K562 (cell line): Measurements from ENCODE around the gene ZNF768. TPM values are rescaled to one million over a fixed set of nuclear protein-coding genes. Genes with fewer than 3 reads are reported as not detected.
A peak's percentile ranks its signal among the peaks of the same experiment; 100 is the strongest.

ENCODE experiments used
- HNRNPLL ChIP-seq: fragments of 200-400 bp; formaldehyde crosslinking; IDR thresholded peaks from 2 replicates; pipeline ENCODE4 v1.6.1; 2017; ENCODE audit warnings: low read length, low read depth, mild to moderate bottlenecking; ENCODE audit not compliant: poor library complexity, severe bottlenecking
- IRF2 ChIP-seq: sonication (generic); formaldehyde crosslinking; IDR thresholded peaks from 2 replicates; pipeline ENCODE4 v1.8.1; 2022; ENCODE audit warnings: mild to moderate bottlenecking, missing genetic modification reagents
- MAFF ChIP-seq: IDR thresholded peaks from 2 replicates; pipeline ENCODE4 v1.6.1; 2012; ENCODE audit warnings: low read length, improper control_type of control experiment
- MYBL2 ChIP-seq, 2 experiments: fragments of 450-650 bp in 1 of 2; sonication (generic) in 1 of 2; formaldehyde crosslinking in 1 of 2; IDR thresholded peaks; 2 replicates each; pipeline versions ENCODE4 v1.6.1 to v1.8.1; 2017 to 2022; ENCODE audit warnings: borderline replicate concordance in 1 of 2, inconsistent platforms in 1 of 2, low read depth in 1 of 2, mild to moderate bottlenecking in 1 of 2, missing genetic modification reagents in 1 of 2, moderate library complexity in 1 of 2
- POLR2G ChIP-seq: fragments of 200-400 bp; formaldehyde crosslinking; IDR thresholded peaks from 2 replicates; pipeline ENCODE4 v1.6.1; 2017; ENCODE audit warnings: low read depth, mild to moderate bottlenecking, antibody characterized with exemption, low read length, moderate library complexity
- SIX5 ChIP-seq, 2 experiments: IDR thresholded peaks; 2 replicates each; pipeline ENCODE4 v1.6.1; 2011; ENCODE audit warnings: low read length in 2 of 2, borderline replicate concordance in 1 of 2, low read depth in 1 of 2, mild to moderate bottlenecking in 1 of 2, moderate library complexity in 1 of 2; ENCODE audit not compliant: insufficient read depth in 1 of 2
- SRSF9 ChIP-seq: fragments of 200-400 bp; formaldehyde crosslinking; IDR thresholded peaks from 2 replicates; pipeline ENCODE4 v1.6.1; 2017; ENCODE audit warnings: low read depth, low read length, borderline replicate concordance
- YY1 ChIP-seq, 3 experiments: IDR thresholded peaks; 2 replicates each; pipeline ENCODE4 v1.6.1; 2011; ENCODE audit warnings: low read length in 2 of 3, mild to moderate bottlenecking in 2 of 3, moderate library complexity in 2 of 3, borderline replicate concordance in 1 of 3, control low read depth in 1 of 3, low read depth in 1 of 3; ENCODE audit not compliant: insufficient read depth in 3 of 3, insufficient replicate concordance in 2 of 3, control insufficient read depth in 1 of 3, insufficient read length in 1 of 3; ENCODE audit errors: extremely low read depth in 1 of 3
- ZNF263 ChIP-seq: sonication (generic); formaldehyde crosslinking; IDR thresholded peaks from 2 replicates; pipeline ENCODE4 v1.8.0; 2022; ENCODE audit warnings: mild to moderate bottlenecking, missing genetic modification reagents, borderline replicate concordance
- polyA plus RNA-seq, 8 experiments: library from polyadenylated mRNA; depleted of rRNA in 4 of 8; stranded (reverse) in 5 of 8; unstranded in 3 of 8; fragments of >200 nt; fragmentation: Nextera tagmentation in 2 of 8; fragmentation: Illumina TruSeq in 1 of 8; extraction: Ambion mirVana in 2 of 8; extraction: Trizol in 1 of 8; gene quantifications; 2 replicates each; pipeline versions ENCODE4 v1.2.1 to v1.2.3, GENCODE V29; 2011 to 2014; ENCODE audit warnings: inconsistent platforms in 1 of 8, missing spikeins in 1 of 8
- total RNA-seq, 7 experiments: library from RNA; depleted of rRNA in 6 of 7; stranded (reverse); fragments of >200 nt in 6 of 7; fragmentation: Illumina TruSeq in 2 of 7; extraction: Trizol in 2 of 7; gene quantifications; 2 replicates each; pipeline versions ENCODE4 v1.2.1 to v1.2.3, GENCODE V29; 2011 to 2021; ENCODE audit warnings: low replicate concordance in 1 of 7
- TF ChIP-seq, protein P1 (sequence below), 2 experiments: fragments of 450-650 bp in 1 of 2; sonication (generic) in 1 of 2; formaldehyde crosslinking in 1 of 2; IDR thresholded peaks; 2 replicates each; pipeline versions ENCODE4 v1.7.1 to v1.9.0; 2016 to 2022; ENCODE audit warnings: inconsistent platforms in 1 of 2, mild to moderate bottlenecking in 1 of 2, missing genetic modification reagents in 1 of 2
- TF ChIP-seq, protein P2 (sequence below): IDR thresholded peaks from 2 replicates; pipeline ENCODE4 v1.6.1; 2016; ENCODE audit warnings: missing genetic modification characterization, missing compliant biosample characterization

ZNF768 gene
- total and polyA plus RNA-seq, 9 of the 15 experiments (the other 6 are each of a cell fraction or from before 2014, with no cell fraction given): 0.13 to 50.7 (median 26.9) TPM

GRCh38 chr16:30534368-30535105 lies 8.2 kb upstream of the ZNF768 start, which contains the start of gene ZNF747 (continued):
- TF ChIP-seq SIX5 (IDR thresholded peaks at IDR 0.05; ENCODE audit: borderline replicate concordance in 1 of 2, insufficient read depth in 1 of 2, low read depth in 1 of 2, low read length in 2 of 2) (peak; percentile 53 to 86), SRSF9 (no peak), POLR2G (peak; percentile 82), YY1 (IDR thresholded peaks at IDR 0.05; ENCODE audit: borderline replicate concordance in 1 of 3, control insufficient read depth in 1 of 3, extremely low read depth in 1 of 3, insufficient read depth in 3 of 3, insufficient read length in 1 of 3, insufficient replicate concordance in 2 of 3, low read depth in 1 of 3, low read length in 2 of 3) (peak; percentile 98 to 100 (median 100)), MAFF (no peak), ZNF263 (CRISPR knock-in tag) (peak; percentile 29; the same call in 1 of the 2 replicates), MYBL2 (IDR thresholded peaks at IDR 0.05; ENCODE audit: low read depth) (no peak), MYBL2 (CRISPR knock-in tag; IDR thresholded peaks at IDR 0.05; ENCODE audit: borderline replicate concordance) (no peak), IRF2 (CRISPR knock-in tag) (no peak), HNRNPLL (peak; percentile 60)
- TF ChIP-seq, protein P1, sequence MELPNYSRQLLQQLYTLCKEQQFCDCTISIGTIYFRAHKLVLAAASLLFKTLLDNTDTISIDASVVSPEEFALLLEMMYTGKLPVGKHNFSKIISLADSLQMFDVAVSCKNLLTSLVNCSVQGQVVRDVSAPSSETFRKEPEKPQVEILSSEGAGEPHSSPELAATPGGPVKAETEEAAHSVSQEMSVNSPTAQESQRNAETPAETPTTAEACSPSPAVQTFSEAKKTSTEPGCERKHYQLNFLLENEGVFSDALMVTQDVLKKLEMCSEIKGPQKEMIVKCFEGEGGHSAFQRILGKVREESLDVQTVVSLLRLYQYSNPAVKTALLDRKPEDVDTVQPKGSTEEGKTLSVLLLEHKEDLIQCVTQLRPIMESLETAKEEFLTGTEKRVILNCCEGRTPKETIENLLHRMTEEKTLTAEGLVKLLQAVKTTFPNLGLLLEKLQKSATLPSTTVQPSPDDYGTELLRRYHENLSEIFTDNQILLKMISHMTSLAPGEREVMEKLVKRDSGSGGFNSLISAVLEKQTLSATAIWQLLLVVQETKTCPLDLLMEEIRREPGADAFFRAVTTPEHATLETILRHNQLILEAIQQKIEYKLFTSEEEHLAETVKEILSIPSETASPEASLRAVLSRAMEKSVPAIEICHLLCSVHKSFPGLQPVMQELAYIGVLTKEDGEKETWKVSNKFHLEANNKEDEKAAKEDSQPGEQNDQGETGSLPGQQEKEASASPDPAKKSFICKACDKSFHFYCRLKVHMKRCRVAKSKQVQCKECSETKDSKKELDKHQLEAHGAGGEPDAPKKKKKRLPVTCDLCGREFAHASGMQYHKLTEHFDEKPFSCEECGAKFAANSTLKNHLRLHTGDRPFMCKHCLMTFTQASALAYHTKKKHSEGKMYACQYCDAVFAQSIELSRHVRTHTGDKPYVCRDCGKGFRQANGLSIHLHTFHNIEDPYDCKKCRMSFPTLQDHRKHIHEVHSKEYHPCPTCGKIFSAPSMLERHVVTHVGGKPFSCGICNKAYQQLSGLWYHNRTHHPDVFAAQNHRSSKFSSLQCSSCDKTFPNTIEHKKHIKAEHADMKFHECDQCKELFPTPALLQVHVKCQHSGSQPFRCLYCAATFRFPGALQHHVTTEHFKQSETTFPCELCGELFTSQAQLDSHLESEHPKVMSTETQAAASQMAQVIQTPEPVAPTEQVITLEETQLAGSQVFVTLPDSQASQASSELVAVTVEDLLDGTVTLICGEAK (IDR thresholded peaks at IDR 0.05): peak; percentile 76
- TF ChIP-seq, protein P1 (CRISPR knock-in tag; IDR thresholded peaks at IDR 0.05): no peak
- TF ChIP-seq, protein P2, sequence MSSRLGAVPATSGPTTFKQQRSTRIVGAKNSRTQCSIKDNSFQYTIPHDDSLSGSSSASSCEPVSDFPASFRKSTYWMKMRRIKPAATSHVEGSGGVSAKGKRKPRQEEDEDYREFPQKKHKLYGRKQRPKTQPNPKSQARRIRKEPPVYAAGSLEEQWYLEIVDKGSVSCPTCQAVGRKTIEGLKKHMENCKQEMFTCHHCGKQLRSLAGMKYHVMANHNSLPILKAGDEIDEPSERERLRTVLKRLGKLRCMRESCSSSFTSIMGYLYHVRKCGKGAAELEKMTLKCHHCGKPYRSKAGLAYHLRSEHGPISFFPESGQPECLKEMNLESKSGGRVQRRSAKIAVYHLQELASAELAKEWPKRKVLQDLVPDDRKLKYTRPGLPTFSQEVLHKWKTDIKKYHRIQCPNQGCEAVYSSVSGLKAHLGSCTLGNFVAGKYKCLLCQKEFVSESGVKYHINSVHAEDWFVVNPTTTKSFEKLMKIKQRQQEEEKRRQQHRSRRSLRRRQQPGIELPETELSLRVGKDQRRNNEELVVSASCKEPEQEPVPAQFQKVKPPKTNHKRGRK (tag): no peak
